Activated naive CD4-positive, alpha-beta T cell treated with anti-CD3 and anti-CD28 coated beads, Interleukin-2, amount 50 U/mL, for 72 hours (primary cell): ENCODE data around the gene CACNA2D1. TPM values are rescaled to one million over a fixed set of nuclear protein-coding genes. Genes with fewer than 3 reads are reported as not detected.
"Not testable (repeated sequence)": the region's sequence is repeated elsewhere in the genome, so short reads cannot be mapped to it uniquely, and the experiment has no call there.

ENCODE experiments used
- ATAC-seq, 2 donors: fragments of 150-1000 bp; cut with Tn5 transposase; 2 replicates each; pipeline ENCODE4 v1.10.0; 2021; ENCODE audit warnings: mild to moderate bottlenecking in 2 of 2, moderate library complexity in 2 of 2
- DNase-seq, 2 donors: peaks; one replicate each; pipeline ENCODE4 v3.0.0; 2021 to 2022; ENCODE audit warnings: low spot score in 2 of 2
- H3K27ac Mint-ChIP-seq, 2 donors: one replicate each; pipeline ENCODE4 v1.8.0; 2022; ENCODE audit warnings: mild to moderate bottlenecking in 2 of 2, mixed read lengths in 2 of 2
- H3K36me3 Mint-ChIP-seq, 2 donors: one replicate each; pipeline ENCODE4 v1.8.0; 2022; ENCODE audit warnings: mixed read lengths in 2 of 2
- H3K9me3 Mint-ChIP-seq, 2 donors: one replicate each; pipeline ENCODE4 v1.8.0; 2022; ENCODE audit warnings: mixed read lengths in 2 of 2
- total RNA-seq, 2 donors: library from RNA; stranded (reverse); gene quantifications; one replicate each; pipeline ENCODE4 v1.2.3, GENCODE V29; 2022

The CACNA2D1 gene
- total RNA-seq, 2 donors from 2014 or later, result not detected

DNA sequence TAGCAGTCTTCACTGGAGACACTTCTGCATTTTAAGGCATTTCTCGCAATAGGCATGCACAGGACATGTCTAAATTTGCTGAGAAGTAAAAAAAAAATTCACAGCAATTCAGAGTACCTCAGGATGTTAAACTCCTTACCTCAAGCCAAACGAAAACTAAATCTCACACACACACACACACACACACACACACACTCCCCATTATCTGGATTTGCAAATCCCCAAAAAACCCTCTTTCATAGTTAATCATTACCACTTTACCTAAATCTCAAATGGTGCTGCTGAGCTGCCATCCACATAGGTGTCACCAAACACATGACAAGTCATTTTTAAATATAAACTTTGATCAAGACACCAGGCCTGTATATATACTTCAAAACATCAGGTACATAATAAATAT lies 31.8 kb downstream of the CACNA2D1 start:
- H3K9me3 Mint-ChIP-seq, result peaks cover 5 to 7% of the 10 kb centered on the region in 2 donors
- H3K36me3 Mint-ChIP-seq, result no peaks in the 10 kb centered on the region
- no peak overlapping the region for H3K27ac Mint-ChIP-seq
- no peak for DNase-seq
- no peak for ATAC-seq

DNA sequence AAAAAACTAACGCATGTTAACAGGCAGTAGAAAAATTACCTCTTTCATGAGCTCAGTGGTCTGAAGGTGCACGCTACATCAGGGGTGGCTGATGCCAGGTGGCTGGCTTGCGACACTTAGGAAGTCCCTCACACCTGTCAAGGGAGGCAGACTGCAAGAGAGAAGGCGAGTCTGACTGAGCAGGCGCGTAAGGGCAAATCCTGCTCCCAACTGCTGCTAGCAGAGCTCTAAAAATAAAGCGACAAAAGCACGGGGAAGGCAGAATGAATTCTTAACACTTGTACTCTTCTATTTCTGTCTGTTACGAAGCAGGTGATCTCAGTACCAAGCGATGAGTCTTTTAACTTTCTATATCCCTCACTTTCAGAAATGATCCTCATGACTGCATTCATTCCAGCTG lies 33.1 kb downstream of the CACNA2D1 start:
- no peaks in the 10 kb centered on the region for H3K36me3 Mint-ChIP-seq
- no peak for DNase-seq

DNA sequence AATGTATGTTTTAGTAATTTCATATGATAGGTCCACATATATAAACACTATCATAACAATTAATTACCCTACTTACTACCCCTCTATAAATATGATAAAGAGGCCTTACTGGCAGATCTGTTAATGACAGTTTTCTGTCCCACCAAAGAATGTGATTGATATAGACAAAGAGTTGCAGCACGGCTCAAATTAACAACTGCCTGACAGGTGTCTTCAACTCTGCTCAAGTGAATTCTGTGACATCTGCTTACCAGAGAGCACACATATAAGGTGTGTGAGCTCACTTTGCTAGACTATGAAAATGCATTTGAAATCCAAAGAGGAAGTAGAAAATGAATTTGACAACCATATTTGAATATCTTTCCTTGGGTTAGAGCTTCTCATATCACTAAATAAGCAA lies 36.6 kb downstream of the CACNA2D1 start:
- Mint-ChIP-seq H3K27ac (no peak overlapping the region), H3K36me3 (no peaks in the 10 kb centered on the region), H3K9me3 (peaks cover 9% of the 10 kb centered on the region in 2 donors)
- DNase-seq (no peak), ATAC-seq (no peak)

More for the DNA sequence above, 33.1 kb downstream of the CACNA2D1 start:
- peaks cover 5 to 7% of the 10 kb centered on the region in 2 donors for H3K9me3 Mint-ChIP-seq
- ATAC-seq, result no peak
- no peak overlapping the region for H3K27ac Mint-ChIP-seq

DNA sequence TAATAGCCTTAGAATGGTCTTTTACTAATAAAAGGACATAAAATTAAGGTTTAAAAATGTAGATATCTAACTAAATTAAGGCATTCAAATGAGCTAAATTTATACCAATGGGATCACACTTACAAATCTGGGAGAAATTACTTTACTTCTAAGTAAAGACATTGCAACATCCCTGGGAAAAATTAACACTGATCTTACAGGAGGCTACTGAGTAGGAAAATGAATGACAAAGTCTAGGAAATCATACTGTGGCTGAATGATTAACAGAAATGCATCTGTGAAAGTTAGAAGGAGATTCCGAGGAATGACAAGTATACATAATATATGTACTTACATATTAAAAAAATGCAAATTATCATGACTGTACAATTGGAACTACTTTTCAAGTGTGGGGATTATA lies 38.3 kb downstream of the CACNA2D1 start:
- ATAC-seq (no peak), DNase-seq (no peak)
- H3K36me3 Mint-ChIP-seq, result no peaks in the 10 kb centered on the region
- H3K9me3 Mint-ChIP-seq, result peaks cover 11 to 12% of the 10 kb centered on the region in 2 donors
- no peak overlapping the region for H3K27ac Mint-ChIP-seq

DNA sequence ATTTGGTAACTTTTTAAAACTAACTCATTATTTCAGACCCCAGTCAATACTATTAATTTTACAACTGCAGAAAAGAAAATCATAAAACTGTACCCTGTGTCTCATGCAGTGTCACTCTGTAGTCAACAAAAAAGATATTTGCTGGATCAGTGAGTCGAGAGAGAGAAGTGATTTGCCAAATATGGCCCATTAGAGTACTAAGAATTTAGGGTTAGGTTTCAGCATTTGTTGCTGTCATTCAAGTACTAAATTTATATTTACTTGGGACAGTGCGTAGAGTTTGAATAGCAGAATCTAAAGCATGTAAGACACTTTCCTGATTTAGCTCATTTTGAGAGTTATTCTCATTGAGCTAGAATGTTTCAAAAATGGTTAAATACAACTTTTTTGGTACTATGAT lies 38.9 kb downstream of the CACNA2D1 start:
- ATAC-seq (no peak), DNase-seq (no peak)
- Mint-ChIP-seq H3K9me3 (peaks cover 11 to 12% of the 10 kb centered on the region in 2 donors), H3K36me3 (no peaks in the 10 kb centered on the region), H3K27ac (no peak overlapping the region)

DNA sequence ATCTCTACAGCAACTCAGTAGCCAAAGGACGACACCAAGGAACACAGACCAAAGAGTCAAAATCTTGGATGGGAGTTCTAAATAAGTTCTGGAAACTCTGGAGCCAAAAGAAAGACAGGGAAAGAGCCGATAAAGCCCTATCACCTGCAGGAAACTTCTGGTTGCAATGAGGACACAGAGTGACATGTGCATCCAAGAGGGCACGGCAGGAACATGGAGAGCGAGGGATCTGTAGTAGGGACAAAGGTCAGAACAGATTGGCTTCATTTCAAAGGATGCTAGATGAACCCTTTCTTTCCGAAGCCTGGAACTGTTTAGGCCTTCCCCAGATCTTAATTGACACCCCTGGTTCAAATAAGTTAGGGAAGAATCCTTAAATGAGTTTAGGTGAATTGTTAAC lies 39.5 kb downstream of the CACNA2D1 start:
- H3K36me3 Mint-ChIP-seq, result no peaks in the 10 kb centered on the region
- H3K9me3 Mint-ChIP-seq, result peaks cover 11 to 12% of the 10 kb centered on the region in 2 donors
- no peak overlapping the region for H3K27ac Mint-ChIP-seq
- ATAC-seq (no peak), DNase-seq (no peak)

DNA sequence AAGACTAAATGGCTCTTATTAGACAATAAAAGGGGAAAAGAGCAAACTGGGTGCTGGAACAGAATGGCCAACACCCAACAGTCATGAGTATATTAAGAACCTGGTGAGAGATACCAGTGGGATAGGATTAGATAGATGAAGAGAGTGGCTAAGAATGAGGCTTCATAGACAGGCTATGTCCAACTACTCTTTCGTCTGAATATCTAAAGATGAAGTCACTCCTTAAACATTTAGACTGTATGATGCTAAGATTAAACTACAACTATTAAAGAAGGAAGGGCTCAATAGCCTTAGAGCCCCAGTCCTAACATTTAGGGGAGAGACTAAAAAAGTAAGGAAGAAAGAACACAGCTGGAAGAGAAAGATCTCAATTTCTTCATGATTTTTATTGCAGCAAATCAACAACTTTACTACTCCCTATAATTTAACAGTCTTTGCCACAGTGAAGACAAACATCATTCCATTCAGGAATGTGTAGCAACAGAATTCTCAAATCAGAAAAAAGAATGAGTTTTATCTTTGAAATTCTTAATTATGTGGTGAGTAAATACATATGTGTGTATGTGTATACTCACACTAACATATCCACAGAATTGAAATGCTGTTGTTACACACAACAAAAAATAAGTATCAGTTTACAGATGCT lies 45.6 kb downstream of the CACNA2D1 start:
- no peaks in the 10 kb centered on the region for H3K36me3 Mint-ChIP-seq
- H3K9me3 Mint-ChIP-seq, result peaks cover 8 to 10% of the 10 kb centered on the region in 2 donors
- no peak overlapping the region for H3K27ac Mint-ChIP-seq
- ATAC-seq (no peak), DNase-seq (no peak)

DNA sequence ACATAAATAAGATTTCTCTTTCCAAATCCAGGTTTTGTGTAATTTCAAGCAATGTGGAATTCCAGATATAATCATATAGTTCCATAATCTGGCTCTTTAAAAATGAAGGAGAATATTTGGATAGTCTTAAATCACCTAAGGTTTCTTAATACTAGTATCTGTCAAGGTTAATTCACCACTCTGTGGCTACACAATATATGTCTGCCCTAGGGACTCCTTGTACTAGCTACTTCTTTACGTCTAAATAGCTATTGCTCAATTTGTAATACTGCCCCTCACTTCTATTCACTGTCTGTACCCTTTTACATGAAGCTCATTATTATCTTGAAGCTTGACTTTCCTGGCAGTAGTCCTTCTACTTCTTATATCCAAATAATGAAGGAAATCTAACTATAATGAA lies 47.2 kb downstream of the CACNA2D1 start:
- Mint-ChIP-seq H3K9me3 (peaks cover 4 to 5% of the 10 kb centered on the region in 2 donors), H3K36me3 (peaks cover 0 to 4% of the 10 kb centered on the region in 2 donors), H3K27ac (no peak overlapping the region)
- no peak for DNase-seq
- ATAC-seq, result no peak

DNA sequence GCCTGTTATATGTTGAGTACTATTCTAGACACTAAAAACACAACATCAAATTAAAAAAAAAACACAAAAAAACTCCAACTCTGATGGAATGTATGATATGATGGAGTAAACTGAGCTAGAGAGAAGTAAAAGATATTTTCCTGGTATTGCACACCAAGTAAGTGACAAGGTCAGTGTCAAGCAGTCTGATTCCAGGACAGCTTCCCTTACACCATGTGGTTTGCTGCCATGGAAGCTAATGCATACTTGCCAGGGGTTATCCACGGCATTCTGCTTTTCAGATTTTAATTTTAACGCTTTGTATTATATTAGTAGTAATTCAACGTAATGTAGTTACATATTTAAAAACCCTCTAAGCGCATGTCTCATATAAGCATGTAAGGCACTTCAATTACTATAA lies 48.4 kb downstream of the CACNA2D1 start:
- ATAC-seq, result no peak
- Mint-ChIP-seq H3K36me3 (peaks cover 0 to 4% of the 10 kb centered on the region in 2 donors), H3K9me3 (peaks cover 4 to 5% of the 10 kb centered on the region in 2 donors), H3K27ac (no peak overlapping the region)
- DNase-seq, result no peak

DNA sequence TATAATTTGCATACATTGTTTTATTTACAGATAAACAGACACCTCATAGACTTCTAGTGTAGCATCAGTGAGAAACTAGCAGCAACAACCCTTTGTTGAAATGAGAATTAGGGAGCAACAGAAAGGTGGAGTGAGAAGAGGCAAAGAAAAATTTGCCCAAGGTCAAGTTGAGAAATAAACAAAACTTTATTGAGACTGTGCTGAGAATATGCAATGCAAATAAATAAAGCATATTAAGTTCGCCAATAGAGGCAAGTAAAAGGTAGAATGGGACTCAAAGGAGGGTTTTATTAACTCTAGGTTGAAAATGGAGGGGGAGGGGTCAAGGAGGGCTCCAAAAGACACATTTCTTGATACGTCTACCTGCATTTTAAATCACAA lies 49.7 kb downstream of the CACNA2D1 start:
- no peak for ATAC-seq
- Mint-ChIP-seq H3K27ac (no peak overlapping the region), H3K36me3 (peaks cover 0 to 4% of the 10 kb centered on the region in 2 donors), H3K9me3 (peaks cover 1 to 3% of the 10 kb centered on the region in 2 donors)
- DNase-seq, result no peak

DNA sequence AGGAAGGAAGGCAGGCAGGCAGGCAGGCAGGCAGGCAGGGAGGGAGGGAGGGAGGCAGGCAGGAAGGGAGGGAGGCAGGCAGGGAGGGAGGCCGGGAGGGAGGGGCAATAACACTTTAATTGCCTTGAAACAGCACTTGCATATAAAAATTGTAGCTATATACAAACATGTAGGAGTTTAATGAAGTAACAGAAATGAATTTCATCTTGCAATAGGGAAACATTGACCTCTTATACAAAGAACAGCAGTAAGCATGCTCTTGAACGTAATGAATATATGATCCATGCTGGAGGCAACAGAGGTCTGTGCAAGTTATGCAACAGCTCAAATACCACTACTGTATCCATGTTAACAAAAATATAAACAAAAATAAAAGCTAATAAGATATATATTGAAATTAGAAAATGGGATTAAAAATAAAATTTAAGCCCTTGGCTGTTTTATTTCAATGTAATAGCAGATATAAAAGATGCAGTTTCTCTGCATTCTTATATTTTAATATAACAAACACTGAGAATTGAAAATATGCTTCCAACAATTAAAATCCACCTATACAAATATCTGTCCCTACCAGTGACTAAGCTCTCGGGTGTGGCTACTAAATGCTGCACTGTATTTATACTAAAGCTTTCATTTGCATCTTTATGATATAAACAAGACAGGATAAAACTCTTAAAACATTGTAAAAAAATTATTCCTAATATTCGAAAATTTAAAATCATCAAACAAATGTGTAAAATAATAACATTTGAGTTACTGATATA lies 50.3 kb downstream of the CACNA2D1 start:
- H3K36me3 Mint-ChIP-seq, result peaks cover 0 to 4% of the 10 kb centered on the region in 2 donors
- H3K9me3 Mint-ChIP-seq, result no peaks in the 10 kb centered on the region
- H3K27ac Mint-ChIP-seq, result no peak overlapping the region

DNA sequence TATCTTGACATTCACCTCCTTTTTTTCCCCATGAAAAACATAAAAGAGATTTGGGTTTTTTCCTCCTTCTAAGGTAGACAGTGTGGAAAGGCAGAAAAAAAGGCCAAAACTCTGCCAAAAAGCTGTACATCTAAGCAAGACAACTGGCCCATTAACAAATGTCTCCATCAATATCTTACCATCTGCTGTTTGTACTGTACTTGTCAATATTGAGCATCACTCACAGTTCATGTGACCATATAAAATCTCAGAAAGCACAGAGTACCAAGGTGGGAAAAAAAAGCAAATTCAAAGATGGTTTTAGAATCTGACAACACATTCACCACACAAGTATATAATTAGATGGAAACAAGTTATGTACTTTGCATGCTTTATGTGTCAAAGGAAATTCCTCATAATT lies 52.6 kb downstream of the CACNA2D1 start:
- peaks cover 0 to 4% of the 10 kb centered on the region in 2 donors for H3K36me3 Mint-ChIP-seq

More for the DNA sequence above, 50.3 kb downstream of the CACNA2D1 start:
- ATAC-seq, result no peak
- no peak for DNase-seq

DNA sequence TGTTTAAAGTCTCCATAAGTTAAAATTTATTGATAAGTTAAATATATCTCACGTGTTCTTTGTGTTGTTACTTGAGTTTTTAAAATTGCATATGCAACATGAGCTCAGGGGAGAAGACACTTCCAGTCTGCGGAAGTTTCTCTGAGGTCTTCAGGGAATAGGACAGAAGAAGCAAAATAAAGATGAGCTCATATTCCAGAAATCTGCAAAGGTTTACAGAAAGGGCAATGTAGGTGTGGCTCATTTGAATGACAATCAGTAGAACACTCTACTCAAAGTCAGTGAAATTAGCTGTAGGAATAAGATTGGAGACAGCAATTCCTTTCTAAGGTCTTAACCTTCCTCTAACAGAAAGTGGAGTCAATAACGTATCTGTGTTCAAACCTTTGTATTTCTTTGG lies 53.7 kb downstream of the CACNA2D1 start:
- ATAC-seq (no peak), DNase-seq (no peak)
- H3K9me3 Mint-ChIP-seq, result no peaks in the 10 kb centered on the region
- H3K36me3 Mint-ChIP-seq, result peaks cover 0 to 4% of the 10 kb centered on the region in 2 donors
- H3K27ac Mint-ChIP-seq, result no peak overlapping the region

More for the DNA sequence above, 52.6 kb downstream of the CACNA2D1 start:
- ATAC-seq (no peak), DNase-seq (no peak)
- H3K9me3 Mint-ChIP-seq, result no peaks in the 10 kb centered on the region
- no peak overlapping the region for H3K27ac Mint-ChIP-seq

DNA sequence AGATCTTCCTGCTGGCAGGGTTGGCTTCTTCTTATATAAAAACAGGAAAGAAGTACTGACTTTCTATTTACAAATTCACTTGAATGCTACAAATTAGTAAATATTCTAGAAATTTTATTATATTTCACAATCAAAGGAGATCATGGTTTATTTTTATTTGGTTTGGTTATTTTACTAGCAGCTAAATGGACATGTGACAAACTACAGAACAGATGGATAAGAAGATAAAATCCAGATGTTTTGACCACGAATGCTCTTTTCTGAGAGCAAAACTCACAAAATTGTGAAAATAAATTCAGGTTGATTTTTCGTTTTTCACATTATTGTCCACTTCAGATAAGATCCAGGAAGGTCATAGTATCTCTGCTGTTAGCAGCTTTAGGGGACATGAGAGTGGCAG lies 55.4 kb downstream of the CACNA2D1 start:
- ATAC-seq, result no peak
- DNase-seq, result no peak
- H3K9me3 Mint-ChIP-seq, result peaks cover 0 to 1% of the 10 kb centered on the region in 2 donors
- no peak overlapping the region for H3K27ac Mint-ChIP-seq
- H3K36me3 Mint-ChIP-seq, result peaks cover 0 to 4% of the 10 kb centered on the region in 2 donors

DNA sequence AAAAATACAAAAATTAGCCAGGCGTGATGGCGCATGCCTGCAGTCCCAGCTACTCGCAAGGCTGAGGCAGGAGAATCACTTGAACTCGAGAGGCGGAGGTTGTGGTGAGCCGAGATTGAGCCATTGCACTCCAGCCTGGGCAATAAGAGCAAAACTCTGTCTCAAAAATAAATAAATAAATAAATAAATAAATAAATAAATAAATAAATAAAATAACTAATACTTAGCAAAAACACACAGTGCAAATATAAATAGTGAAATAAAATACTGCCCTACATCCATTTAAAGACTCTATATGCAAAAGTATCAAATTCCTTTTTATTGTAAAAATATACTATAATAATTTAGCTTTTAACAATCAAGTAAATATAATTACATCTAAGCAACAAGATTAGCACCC lies 57.0 kb downstream of the CACNA2D1 start:
- not testable (repeated sequence) for ATAC-seq, H3K9me3 Mint-ChIP-seq, H3K36me3 Mint-ChIP-seq, H3K27ac Mint-ChIP-seq, DNase-seq

DNA sequence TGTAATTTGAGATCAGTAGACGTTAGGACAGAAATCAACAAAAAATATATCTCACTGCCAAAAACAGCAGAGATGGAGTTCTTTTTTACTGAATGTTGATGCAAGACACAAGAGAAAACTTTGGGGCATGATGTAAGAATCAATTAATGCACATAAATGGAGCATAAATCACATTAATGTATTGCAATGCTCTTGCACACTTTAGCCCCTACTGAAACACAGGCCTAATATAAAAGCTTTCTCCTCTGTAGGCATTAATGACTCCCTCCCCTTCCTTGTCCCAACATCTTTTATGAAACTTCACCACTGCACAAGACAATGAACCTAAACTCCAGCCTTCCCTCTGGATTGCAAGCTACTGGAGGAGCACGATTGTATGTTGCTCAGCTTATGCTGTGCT lies 58.8 kb downstream of the CACNA2D1 start:
- H3K27ac Mint-ChIP-seq, result no peak overlapping the region
- H3K36me3 Mint-ChIP-seq, result no peaks in the 10 kb centered on the region
- DNase-seq, result no peak
- ATAC-seq, result no peak
- peaks cover 0 to 3% of the 10 kb centered on the region in 2 donors for H3K9me3 Mint-ChIP-seq

DNA sequence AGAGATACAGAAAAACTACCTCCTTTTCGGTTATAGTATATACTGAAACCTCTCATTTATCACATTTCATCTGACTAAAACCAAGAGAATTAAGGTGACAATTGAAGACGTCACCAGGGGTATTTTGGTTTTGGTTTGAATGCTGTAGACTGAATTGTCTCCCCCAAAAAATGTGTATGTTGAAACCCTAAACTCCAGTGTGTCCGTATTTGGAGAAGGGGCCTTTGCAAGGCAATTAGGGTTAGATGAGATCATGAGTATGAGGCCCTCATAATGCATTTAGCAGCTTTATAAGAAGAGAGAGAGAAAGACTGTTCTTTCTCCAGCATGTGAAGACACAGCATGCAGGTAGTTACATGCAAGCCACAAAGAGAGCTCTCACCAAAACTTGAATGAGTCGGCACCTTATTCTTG lies 59.5 kb downstream of the CACNA2D1 start:
- H3K36me3 Mint-ChIP-seq, result no peaks in the 10 kb centered on the region
- no peak for DNase-seq
- H3K9me3 Mint-ChIP-seq, result peaks cover 0 to 3% of the 10 kb centered on the region in 2 donors
- peak in 1 of 2 donors; percentile 35 for ATAC-seq
- H3K27ac Mint-ChIP-seq, result no peak overlapping the region

DNA sequence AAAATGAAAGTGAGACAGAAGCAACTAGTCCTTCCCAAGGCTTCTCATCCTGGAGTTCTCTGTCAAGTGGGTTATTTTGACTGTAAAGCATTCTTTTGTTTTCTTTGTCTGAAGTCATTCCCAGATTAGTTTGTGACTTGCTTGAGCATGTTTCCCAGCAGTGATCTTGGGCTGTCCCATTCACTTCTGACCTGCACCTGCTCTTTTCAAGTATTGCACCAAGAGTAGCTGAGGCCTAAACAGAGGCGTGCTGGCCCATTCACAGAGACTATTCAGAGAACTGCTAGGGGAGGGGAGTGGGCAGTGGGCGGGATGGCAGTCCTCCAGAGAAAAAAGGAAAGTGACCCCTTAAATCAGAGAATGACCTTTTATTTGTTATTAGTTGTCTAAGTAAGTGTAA lies 61.3 kb downstream of the CACNA2D1 start:
- no peaks in the 10 kb centered on the region for H3K36me3 Mint-ChIP-seq
- no peak for DNase-seq
- no peak for ATAC-seq
- H3K27ac Mint-ChIP-seq, result no peak overlapping the region
- peaks cover 0 to 3% of the 10 kb centered on the region in 2 donors for H3K9me3 Mint-ChIP-seq
